Measurements from ENCODE around the gene CCDC124. TPM values are rescaled to one million over a fixed set of nuclear protein-coding genes. Genes with fewer than 3 reads are reported as not detected.

Gene CCDC124
- total RNA-seq, 1 donor from 2014 or later: 97.3 TPM

GRCh38 chr19:17950310-17951156, 17.7 kb downstream of the CCDC124 start:
- Mint-ChIP-seq H3K27ac (ENCODE audit: unreplicated experiment) (no peak overlapping the region), H3K4me3 (ENCODE audit: unreplicated experiment) (peak overlapping the region; percentile 77), H3K27me3 (ENCODE audit: low read depth, unreplicated experiment) (peaks cover 48% of the 10 kb centered on the region), H3K4me1 (ENCODE audit: low read depth, unreplicated experiment) (peaks cover 8% of the 10 kb centered on the region), H3K9me3 (ENCODE audit: unreplicated experiment) (no peaks in the 10 kb centered on the region), H3K36me3 (ENCODE audit: low read depth, unreplicated experiment) (peaks cover 2% of the 10 kb centered on the region)
- Histone ChIP-seq H3K4me1 (ENCODE audit: insufficient read depth, low read length) (peaks cover 4% of the 10 kb centered on the region), H3K4me2 (ENCODE audit: low read length) (peak overlapping the region; percentile 48), H3K79me2 (ENCODE audit: insufficient read depth, low read length) (no peaks in the 10 kb centered on the region), H3K9ac (ENCODE audit: low read length) (no peak overlapping the region), H3K9me3 (ENCODE audit: insufficient read depth, low read depth, low read length) (no peaks in the 10 kb centered on the region), H2AFZ (ENCODE audit: low read depth, low read length) (no peak overlapping the region), H3K27me3 (ENCODE audit: insufficient read depth, low read length) (peaks cover 52% of the 10 kb centered on the region), H4K20me1 (ENCODE audit: insufficient read depth, low read length) (no peaks in the 10 kb centered on the region), H3K27ac (ENCODE audit: low read depth, low read length) (no peak overlapping the region), H3K36me3 (ENCODE audit: insufficient read depth, low read length) (no peaks in the 10 kb centered on the region), H3K4me3 (ENCODE audit: insufficient read depth, low read depth, low read length) (no peak overlapping the region)
- FAIRE-seq (no peak), DNase-seq (ENCODE audit: low read depth) (no peak)
- no peak for TF ChIP-seq EZH2 (IDR thresholded peaks at IDR 0.05; ENCODE audit: insufficient read depth, low read length)
- TF ChIP-seq CTCF (IDR thresholded peaks at IDR 0.05; ENCODE audit: insufficient read depth, low read depth, low read length): no peak

DNA sequence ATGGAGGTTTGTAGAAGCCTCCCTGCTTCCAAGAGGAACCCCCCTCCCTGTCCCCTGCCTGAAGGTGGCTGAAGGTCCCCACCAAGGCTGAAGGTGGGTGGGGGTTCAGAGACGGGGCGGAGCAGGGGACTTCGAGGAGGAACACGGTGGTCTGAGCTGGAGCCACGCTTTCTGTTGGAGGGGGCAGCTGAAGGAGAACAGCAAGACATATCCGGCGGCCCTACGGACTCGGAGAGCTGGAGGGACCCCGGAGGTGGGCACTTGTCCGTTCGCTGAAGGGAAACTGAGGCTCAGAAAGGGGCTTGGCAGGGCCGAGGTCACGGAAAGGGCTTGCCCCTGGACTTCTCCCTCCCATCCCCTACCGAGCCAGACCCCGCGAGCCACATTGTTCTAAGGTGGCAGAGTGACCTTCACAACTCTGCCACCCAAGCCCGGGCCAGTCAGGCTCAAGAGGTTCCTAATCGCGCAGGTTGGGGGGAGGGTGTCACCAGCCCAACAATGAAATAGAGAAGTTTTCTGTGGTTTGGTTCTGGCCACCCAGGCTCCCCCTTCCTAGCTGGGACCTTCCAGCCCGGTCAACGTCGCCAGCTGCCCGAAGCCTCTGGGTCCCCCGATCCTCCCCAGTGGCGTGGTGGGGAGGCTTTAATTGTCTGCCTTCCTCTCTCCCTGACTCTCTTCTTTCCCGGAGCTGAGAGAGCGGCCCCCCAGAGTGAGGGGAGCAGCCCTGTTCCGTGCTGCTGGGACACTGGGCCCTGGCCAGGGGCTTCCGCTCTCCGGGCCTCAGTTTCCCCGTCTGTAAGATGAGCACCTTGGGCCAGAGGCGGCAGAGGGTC, 18.6 kb downstream of the CCDC124 start:
- no peak overlapping the region for H2AFZ ChIP-seq (ENCODE audit: low read depth, low read length)
- H3K4me3 ChIP-seq (ENCODE audit: insufficient read depth, low read depth, low read length): no peak overlapping the region
- H3K36me3 Mint-ChIP-seq (ENCODE audit: low read depth, unreplicated experiment): peaks cover 2% of the 10 kb centered on the region
- H3K9me3 Mint-ChIP-seq (ENCODE audit: unreplicated experiment): no peaks in the 10 kb centered on the region
- peaks cover 51% of the 10 kb centered on the region for H3K27me3 Mint-ChIP-seq (ENCODE audit: low read depth, unreplicated experiment)
- no peaks in the 10 kb centered on the region for H3K9me3 ChIP-seq (ENCODE audit: insufficient read depth, low read depth, low read length)
- TF ChIP-seq EZH2 (IDR thresholded peaks at IDR 0.05; ENCODE audit: insufficient read depth, low read length): peak; percentile 6
- no peak for TF ChIP-seq CTCF (IDR thresholded peaks at IDR 0.05; ENCODE audit: insufficient read depth, low read depth, low read length)
- H3K27me3 ChIP-seq (ENCODE audit: insufficient read depth, low read length): peaks cover 55% of the 10 kb centered on the region
- H3K4me2 ChIP-seq (ENCODE audit: low read length): no peak overlapping the region
- FAIRE-seq (no peak), DNase-seq (ENCODE audit: low read depth) (no peak)
- H3K4me1 Mint-ChIP-seq (ENCODE audit: low read depth, unreplicated experiment): peaks cover 8% of the 10 kb centered on the region
- H3K36me3 ChIP-seq (ENCODE audit: insufficient read depth, low read length): no peaks in the 10 kb centered on the region
- H3K4me3 Mint-ChIP-seq (ENCODE audit: unreplicated experiment): no peak overlapping the region
- H4K20me1 ChIP-seq (ENCODE audit: insufficient read depth, low read length): no peaks in the 10 kb centered on the region
- H3K27ac ChIP-seq (ENCODE audit: low read depth, low read length): no peak overlapping the region
- no peak overlapping the region for H3K9ac ChIP-seq (ENCODE audit: low read length)
- no peaks in the 10 kb centered on the region for H3K79me2 ChIP-seq (ENCODE audit: insufficient read depth, low read length)
- H3K27ac Mint-ChIP-seq (ENCODE audit: unreplicated experiment): no peak overlapping the region
- H3K4me1 ChIP-seq (ENCODE audit: insufficient read depth, low read length): peaks cover 4% of the 10 kb centered on the region
